ENCODE results near the gene LSG1. TPM values are rescaled to one million over a fixed set of nuclear protein-coding genes. Genes with fewer than 3 reads are reported as not detected.

Gene LSG1
- total and polyA plus RNA-seq, 5 experiments from 2014 or later: 23.0 to 97.5 (median 42.8) TPM

DNA sequence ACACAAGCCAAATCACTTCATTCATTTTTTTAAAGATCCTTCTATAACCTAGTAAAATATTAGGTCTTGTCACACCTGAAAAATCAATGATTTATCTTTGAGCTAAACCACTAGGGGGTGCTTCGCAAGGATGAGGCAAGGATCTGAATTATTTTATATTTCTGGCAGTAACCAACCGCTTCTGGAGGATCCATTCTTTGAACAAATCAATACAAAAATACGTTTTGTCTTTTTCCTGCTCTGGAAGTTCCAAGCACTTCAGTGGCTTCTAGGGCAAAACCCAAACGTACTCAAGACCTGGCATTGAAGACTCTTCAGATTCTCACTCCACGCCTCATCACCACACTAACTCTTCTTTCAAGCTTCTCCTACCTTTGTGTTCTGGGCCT is 486 bp downstream of the LSG1 start:
- ATAC-seq (peak; percentile 24 to 31), DNase-seq (peak in 6 of 10 donors; percentile 25 to 61 (median 42))
- Mint-ChIP-seq H3K36me3 (peaks cover 0 to 29% (median 4%) of the 10 kb centered on the region in 3 donors), H3K9me3 (no peaks in the 10 kb centered on the region), H3K4me3 (peak overlapping the region; percentile 96 to 100 (median 98)), H3K4me1 (peaks cover 18 to 46% (median 35%) of the 10 kb centered on the region in 4 donors), H3K27me3 (peaks cover 0 to 7% (median 0%) of the 10 kb centered on the region in 5 donors), H3K27ac (peak overlapping the region; percentile 95 to 100 (median 99))
- POLR2A ChIA-PET: interaction anchor here (0.6 to 4.3 kb wide), 10 partner anchors 12 to 1622 kb away, joined by 3 to 31 read pairs (median 8); partner anchors contain the start of genes ATP13A3, FAM43A and XXYLT1

- POLR2A ChIA-PET: no interaction called here
- Mint-ChIP-seq H3K9me3 (no peaks in the 10 kb centered on the region), H3K36me3 (peaks cover 7 to 64% (median 22%) of the 10 kb centered on the region in 3 donors), H3K27me3 (no peaks in the 10 kb centered on the region), H3K27ac (peak overlapping the region in 1 of 10 donors; percentile 69), H3K4me1 (peaks cover 20 to 49% (median 30%) of the 10 kb centered on the region in 4 donors), H3K4me3 (no peak overlapping the region)
- DNase-seq (no peak), ATAC-seq (no peak)
These were observed 4.6 kb downstream of the LSG1 start for GRCh38 chr3:194667363-194667762.

GRCh38 chr3:194664857-194665256 is 7.1 kb downstream of the LSG1 start:
- peaks cover 7 to 75% (median 22%) of the 10 kb centered on the region in 3 donors for H3K36me3 Mint-ChIP-seq
- no peaks in the 10 kb centered on the region for H3K27me3 Mint-ChIP-seq
- H3K9me3 Mint-ChIP-seq: no peaks in the 10 kb centered on the region
- H3K27ac Mint-ChIP-seq: peak overlapping the region in 1 of 10 donors; percentile 47
- H3K4me3 Mint-ChIP-seq: no peak overlapping the region
- ATAC-seq (no peak), DNase-seq (no peak)
- peaks cover 19 to 47% (median 28%) of the 10 kb centered on the region in 4 donors for H3K4me1 Mint-ChIP-seq
- POLR2A ChIA-PET: no interaction called here

- DNase-seq (no peak), ATAC-seq (no peak)
- peak overlapping the region in 3 of 10 donors; percentile 5 to 16 (median 8) for H3K27ac Mint-ChIP-seq
- H3K4me1 Mint-ChIP-seq: peaks cover 7 to 30% (median 15%) of the 10 kb centered on the region in 4 donors
- POLR2A ChIA-PET: no interaction called here
- no peaks in the 10 kb centered on the region for H3K9me3 Mint-ChIP-seq
- H3K4me3 Mint-ChIP-seq: peak overlapping the region in 1 of 10 donors; percentile 6
- H3K27me3 Mint-ChIP-seq: no peaks in the 10 kb centered on the region
- H3K36me3 Mint-ChIP-seq: peaks cover 7 to 81% (median 36%) of the 10 kb centered on the region in 3 donors
These were observed 10.0 kb downstream of the LSG1 start for GRCh38 chr3:194661946-194662345.

GRCh38 chr3:194661374-194661773 is 10.6 kb downstream of the LSG1 start:
- DNase-seq: peak in 1 of 10 donors; percentile 19
- Mint-ChIP-seq H3K36me3 (peaks cover 7 to 81% (median 36%) of the 10 kb centered on the region in 3 donors), H3K27ac (peak overlapping the region in 4 of 10 donors; percentile 16 to 85 (median 66)), H3K9me3 (no peaks in the 10 kb centered on the region), H3K27me3 (no peaks in the 10 kb centered on the region), H3K4me1 (peaks cover 7 to 27% (median 15%) of the 10 kb centered on the region in 4 donors), H3K4me3 (peak overlapping the region in 2 of 10 donors; percentile 14 to 52)
- POLR2A ChIA-PET: no interaction called here
- ATAC-seq: peak; percentile 52 to 74

GRCh38 chr3:194659778-194660177 is 12.2 kb downstream of the LSG1 start:
- Mint-ChIP-seq H3K4me3 (no peak overlapping the region), H3K27me3 (no peaks in the 10 kb centered on the region), H3K27ac (no peak overlapping the region), H3K9me3 (no peaks in the 10 kb centered on the region), H3K4me1 (peaks cover 4 to 27% (median 14%) of the 10 kb centered on the region in 4 donors), H3K36me3 (peaks cover under 1 to 79% (median 24%) of the 10 kb centered on the region in 3 donors)
- no peak for ATAC-seq
- POLR2A ChIA-PET: no interaction called here
- DNase-seq: no peak

GRCh38 chr3:194658477-194659242 is 13.3 kb downstream of the LSG1 start:
- H3K4me3 Mint-ChIP-seq: no peak overlapping the region
- H3K36me3 Mint-ChIP-seq: peaks cover 8 to 79% (median 24%) of the 10 kb centered on the region in 3 donors
- H3K27ac Mint-ChIP-seq: no peak overlapping the region
- DNase-seq: no peak
- peaks cover 8 to 27% (median 20%) of the 10 kb centered on the region in 4 donors for H3K4me1 Mint-ChIP-seq
- no peaks in the 10 kb centered on the region for H3K27me3 Mint-ChIP-seq
- H3K9me3 Mint-ChIP-seq: no peaks in the 10 kb centered on the region
- POLR2A ChIA-PET: no interaction called here
- ATAC-seq: no peak

DNA sequence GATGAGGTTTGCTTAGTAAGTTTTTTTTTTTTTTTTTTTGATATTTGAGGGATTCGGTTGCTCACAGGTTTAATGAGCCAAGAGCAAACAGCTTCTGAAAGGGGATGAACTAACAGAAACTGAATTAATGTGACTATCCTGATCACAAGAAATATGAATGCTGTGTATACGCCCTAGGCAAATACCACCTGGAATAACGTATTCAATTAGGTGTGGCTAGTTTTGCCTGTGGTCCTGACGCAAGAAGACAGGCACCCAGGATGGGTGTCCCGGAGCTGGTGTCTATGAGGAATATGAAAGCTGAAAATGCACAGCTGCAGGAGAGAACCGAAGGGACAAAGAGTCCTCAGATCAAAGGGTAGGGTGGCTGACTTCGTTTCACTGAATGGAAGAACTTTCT is 14.6 kb downstream of the LSG1 start:
- Mint-ChIP-seq H3K4me1 (peaks cover 8 to 22% (median 20%) of the 10 kb centered on the region in 4 donors), H3K27ac (peak overlapping the region in 1 of 10 donors; percentile 27), H3K4me3 (no peak overlapping the region), H3K36me3 (peaks cover 8 to 85% (median 30%) of the 10 kb centered on the region in 3 donors), H3K9me3 (no peaks in the 10 kb centered on the region), H3K27me3 (no peaks in the 10 kb centered on the region)
- ATAC-seq: no peak
- DNase-seq: no peak
- POLR2A ChIA-PET: no interaction called here

DNA sequence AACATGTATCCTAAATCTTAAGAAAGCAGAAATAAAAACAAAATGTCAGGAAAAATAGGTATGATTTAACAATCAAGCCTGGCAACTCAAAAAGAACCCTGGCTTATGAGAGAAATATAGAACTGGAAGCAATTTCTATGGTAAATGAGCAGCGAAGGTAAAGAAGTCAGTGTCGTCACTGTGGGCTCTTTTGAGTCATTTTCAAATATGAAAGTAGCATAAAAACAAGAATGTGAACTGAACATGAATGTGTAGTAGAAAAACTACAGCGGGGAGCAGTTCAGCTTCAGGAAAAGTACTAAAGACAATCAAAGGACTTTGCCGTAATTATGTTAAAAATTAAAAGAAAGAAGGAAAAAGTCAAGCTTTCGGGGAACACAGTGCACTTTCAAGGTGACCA is 17.5 kb downstream of the LSG1 start:
- DNase-seq: no peak

GRCh38 chr3:194647747-194648146 is 24.2 kb downstream of the LSG1 start:
- no peak for ATAC-seq
- no peaks in the 10 kb centered on the region for H3K4me1 Mint-ChIP-seq
- H3K27me3 Mint-ChIP-seq: no peaks in the 10 kb centered on the region
- no peak overlapping the region for H3K4me3 Mint-ChIP-seq
- no peaks in the 10 kb centered on the region for H3K9me3 Mint-ChIP-seq
- H3K36me3 Mint-ChIP-seq: peaks cover 6 to 94% (median 42%) of the 10 kb centered on the region in 3 donors
- POLR2A ChIA-PET: no interaction called here
- DNase-seq: no peak
- peak overlapping the region in 3 of 10 donors; percentile 4 to 63 (median 28) for H3K27ac Mint-ChIP-seq

More for the DNA sequence above, 17.5 kb downstream of the LSG1 start:
- ATAC-seq: no peak
- Mint-ChIP-seq H3K36me3 (peaks cover 8 to 95% (median 48%) of the 10 kb centered on the region in 3 donors), H3K9me3 (no peaks in the 10 kb centered on the region), H3K27me3 (no peaks in the 10 kb centered on the region), H3K27ac (no peak overlapping the region), H3K4me3 (no peak overlapping the region), H3K4me1 (peaks cover 3 to 8% (median 4%) of the 10 kb centered on the region in 4 donors)
- POLR2A ChIA-PET: no interaction called here

- Mint-ChIP-seq H3K4me1 (peaks cover 9 to 18% (median 10%) of the 10 kb centered on the region in 4 donors), H3K27me3 (no peaks in the 10 kb centered on the region), H3K27ac (no peak overlapping the region), H3K36me3 (peaks cover 11 to 79% (median 35%) of the 10 kb centered on the region in 3 donors), H3K4me3 (no peak overlapping the region), H3K9me3 (no peaks in the 10 kb centered on the region)
- POLR2A ChIA-PET: interaction anchor here (0.7 to 1.3 kb wide), 2 partner anchors 9 to 76 kb away, joined by 3 read pairs; no protein-coding TSS in a partner anchor
- ATAC-seq (no peak), DNase-seq (no peak)
These were observed 29.2 kb downstream of the LSG1 start for GRCh38 chr3:194642769-194643168.

GRCh38 chr3:194640829-194641228 is 31.2 kb downstream of the LSG1 start:
- H3K36me3 Mint-ChIP-seq: peaks cover 11 to 62% (median 32%) of the 10 kb centered on the region in 3 donors
- DNase-seq: peak in 9 of 10 donors; percentile 13 to 76 (median 45)
- peak overlapping the region in 1 of 10 donors; percentile 58 for H3K4me3 Mint-ChIP-seq
- H3K9me3 Mint-ChIP-seq: no peaks in the 10 kb centered on the region
- H3K27ac Mint-ChIP-seq: peak overlapping the region in 3 of 10 donors; percentile 39 to 86 (median 55)
- H3K4me1 Mint-ChIP-seq: peaks cover 9 to 22% (median 10%) of the 10 kb centered on the region in 4 donors
- ATAC-seq: peak; percentile 88 to 94
- POLR2A ChIA-PET: no interaction called here
- no peaks in the 10 kb centered on the region for H3K27me3 Mint-ChIP-seq
